Tibial artery (tissue), 4 donors: Measurements from ENCODE around the gene NRF1.
"Not testable (repeated sequence)": the region's sequence is repeated elsewhere in the genome, so short reads cannot be mapped to it uniquely, and the experiment has no call there.

Experiments
- DNase-seq, 2 donors: peaks; one replicate each; pipeline ENCODE4 v3.0.0-alpha.2; 2019
- H3K27ac ChIP-seq, 2 donors: fragments of 200-600 bp; sonication (generic) in 1 of 2; 1 replicate in 1 of 2; 2 replicates in 1 of 2; pipeline ENCODE4 v1.5.1; 2018 to 2019; ENCODE audit warnings: mild to moderate bottlenecking in 1 of 2
- H3K27me3 ChIP-seq, 2 donors: fragments of 200-600 bp; sonication (generic) in 1 of 2; one replicate each; pipeline versions ENCODE4 v1.5.1 to v1.6.0; 2016 to 2019
- H3K36me3 ChIP-seq, 3 donors: fragments of 200-600 bp; sonication (generic) in 2 of 3; one replicate each; pipeline ENCODE4 v1.5.1; 2016 to 2019; ENCODE audit warnings: mild to moderate bottlenecking in 2 of 3
- H3K4me1 ChIP-seq, 4 donors: fragments of 200-600 bp; sonication (generic) in 2 of 4; 1 replicate in 3 of 4; 2 replicates in 1 of 4; pipeline ENCODE4 v1.5.1; 2016 to 2019
- H3K4me3 ChIP-seq, 2 donors: fragments of 200-600 bp; sonication (generic) in 1 of 2; 1 replicate in 1 of 2; 2 replicates in 1 of 2; pipeline ENCODE4 v1.5.1; 2018 to 2019; ENCODE audit warnings: mild to moderate bottlenecking in 2 of 2
- H3K9me3 ChIP-seq, 3 donors: fragments of 200-600 bp; sonication (generic) in 1 of 3; one replicate each; pipeline ENCODE4 v1.5.1; 2016 to 2019
- CTCF ChIP-seq, 2 experiments: fragments of 200-600 bp in 1 of 2; fragments of 450-650 bp in 1 of 2; IDR thresholded peaks; one replicate each; pipeline ENCODE4 v1.5.1; 2017 to 2019; ENCODE audit warnings: antibody characterized with exemption in 2 of 2, mild to moderate bottlenecking in 1 of 2, moderate library complexity in 1 of 2
- intact Hi-C: fragments of 100-400 bp; cut with DNase I; formaldehyde crosslinking; loops from one replicate; pipeline ENCODE4 v1.15.0; 2023; ENCODE audit warnings: low total_unique reads

Gene NRF1

GRCh38 chr7:129652914-129653313 is 41.4 kb downstream of the NRF1 start:
- Histone ChIP-seq H3K4me1 (no peaks in the 10 kb centered on the region), H3K27ac (no peak overlapping the region), H3K4me3 (no peak overlapping the region), H3K9me3 (no peaks in the 10 kb centered on the region), H3K27me3 (no peaks in the 10 kb centered on the region), H3K36me3 (peaks cover 7 to 9% (median 8%) of the 10 kb centered on the region in 3 donors)
- no peak for DNase-seq
- intact Hi-C loops = no loop called here
- no peak for TF ChIP-seq CTCF (IDR thresholded peaks at IDR 0.05)

GRCh38 chr7:129655811-129656210 is 44.3 kb downstream of the NRF1 start:
- no peak for DNase-seq
- no peak for TF ChIP-seq CTCF (IDR thresholded peaks at IDR 0.05)
- H3K27ac ChIP-seq = no peak overlapping the region
- H3K36me3 ChIP-seq = peaks cover 26 to 38% (median 30%) of the 10 kb centered on the region in 3 donors
- intact Hi-C loops = no loop called here
- no peaks in the 10 kb centered on the region for H3K4me1 ChIP-seq
- no peaks in the 10 kb centered on the region for H3K27me3 ChIP-seq
- H3K4me3 ChIP-seq = no peak overlapping the region
- no peaks in the 10 kb centered on the region for H3K9me3 ChIP-seq

GRCh38 chr7:129657363-129657762 is 45.8 kb downstream of the NRF1 start:
- no peak for DNase-seq
- intact Hi-C loops = no loop called here

GRCh38 chr7:129659907-129660306 is 48.4 kb downstream of the NRF1 start:
- H3K27ac ChIP-seq, H3K27me3 ChIP-seq, H3K9me3 ChIP-seq, H3K4me1 ChIP-seq, DNase-seq, H3K4me3 ChIP-seq: not testable (repeated sequence)
- peaks cover 39 to 54% (median 45%) of the 10 kb centered on the region in 3 donors for H3K36me3 ChIP-seq
- intact Hi-C loops = loop anchor here (10.0 kb wide), 1 partner anchor 165 kb away; no protein-coding TSS in a partner anchor

More at GRCh38 chr7:129657363-129657762, 45.8 kb downstream of the NRF1 start:
- Histone ChIP-seq H3K4me3 (no peak overlapping the region), H3K9me3 (peaks cover 0 to 5% (median 0%) of the 10 kb centered on the region in 3 donors), H3K4me1 (no peaks in the 10 kb centered on the region), H3K36me3 (peaks cover 39 to 50% (median 45%) of the 10 kb centered on the region in 3 donors), H3K27ac (no peak overlapping the region), H3K27me3 (no peaks in the 10 kb centered on the region)
- no peak for TF ChIP-seq CTCF (IDR thresholded peaks at IDR 0.05)

GRCh38 chr7:129661645-129662182 is 50.2 kb downstream of the NRF1 start:
- no peaks in the 10 kb centered on the region for H3K27me3 ChIP-seq
- peaks cover 0 to 5% (median 0%) of the 10 kb centered on the region in 3 donors for H3K9me3 ChIP-seq
- no peak for TF ChIP-seq CTCF (IDR thresholded peaks at IDR 0.05)
- DNase-seq = no peak
- H3K4me3 ChIP-seq = no peak overlapping the region
- no peaks in the 10 kb centered on the region for H3K4me1 ChIP-seq
- intact Hi-C loops = loop anchor here (10.0 kb wide), 1 partner anchor 163 kb away; no protein-coding TSS in a partner anchor
- H3K27ac ChIP-seq = no peak overlapping the region
- H3K36me3 ChIP-seq = peaks cover 39 to 54% (median 45%) of the 10 kb centered on the region in 3 donors

GRCh38 chr7:129663240-129663639 is 51.7 kb downstream of the NRF1 start:
- not testable (repeated sequence) for H3K27ac ChIP-seq, H3K27me3 ChIP-seq, H3K4me1 ChIP-seq, H3K9me3 ChIP-seq, H3K4me3 ChIP-seq, DNase-seq
- intact Hi-C loops = loop anchor here (10.0 kb wide), 1 partner anchor 162 kb away; no protein-coding TSS in a partner anchor
- H3K36me3 ChIP-seq = peaks cover 32 to 43% (median 34%) of the 10 kb centered on the region in 3 donors
